LHCN-M2 (cell line): Measurements from ENCODE around the gene HOXD12. TPM values are rescaled to one million over a fixed set of nuclear protein-coding genes. Genes with fewer than 3 reads are reported as not detected.

Experiments used
- DNase-seq: peaks from one replicate; pipeline ENCODE4 v3.0.0-alpha.2; 2012; ENCODE audit warnings: low read depth
- total RNA-seq: library from RNA; depleted of rRNA; stranded (reverse); fragments of >200 nt; gene quantifications from 2 replicates; pipeline ENCODE4 v1.2.3, GENCODE V29; 2014

The HOXD12 gene
- total RNA-seq, 1 experiment from 2014 or later: not detected

DNA sequence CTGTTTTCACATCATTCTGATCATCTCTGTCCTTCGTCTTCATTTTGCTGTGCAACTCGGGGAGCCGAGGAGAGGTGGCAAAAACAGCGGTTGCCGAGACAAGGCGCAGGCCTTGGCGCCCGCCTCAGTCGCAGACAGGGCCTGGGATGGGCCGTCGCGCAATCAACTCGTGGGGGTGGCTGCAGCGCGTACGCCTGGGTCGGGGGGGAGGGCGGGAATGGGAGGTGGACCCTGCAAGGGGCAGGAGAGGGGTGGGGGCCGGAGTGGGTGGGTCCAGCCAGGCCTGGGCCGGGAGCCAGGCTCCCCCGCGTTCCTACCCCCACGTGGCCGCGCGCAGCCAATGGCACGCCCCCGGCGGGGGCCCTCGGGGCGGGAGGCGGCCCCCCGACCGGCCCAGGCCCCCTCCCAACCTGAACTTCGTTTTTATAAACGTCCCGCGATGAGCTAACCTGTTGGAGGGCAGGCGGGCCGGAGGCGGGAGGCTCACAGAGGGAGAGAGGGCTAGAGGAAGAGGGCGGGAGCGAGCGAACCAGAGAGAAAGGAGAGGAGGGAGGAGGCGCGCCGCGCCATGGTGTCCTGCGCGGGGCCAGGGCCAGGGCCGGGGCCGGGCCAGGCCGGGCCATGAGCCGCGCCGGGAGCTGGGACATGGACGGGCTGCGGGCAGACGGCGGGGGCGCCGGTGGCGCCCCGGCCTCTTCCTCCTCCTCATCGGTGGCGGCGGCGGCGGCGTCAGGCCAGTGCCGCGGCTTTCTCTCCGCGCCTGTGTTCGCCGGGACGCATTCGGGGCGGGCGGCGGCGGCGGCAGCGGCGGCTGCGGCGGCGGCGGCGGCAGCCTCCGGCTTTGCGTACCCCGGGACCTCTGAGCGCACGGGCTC is 7.1 kb upstream of the HOXD12 start, which contains the start of gene HOXD13:
TSS of gene HOXD13 (plus strand) at position 452 of the 875 bp plus-strand sequence. CDS start at position 622, 170 bp downstream.
- DNase-seq: no peak

DNA sequence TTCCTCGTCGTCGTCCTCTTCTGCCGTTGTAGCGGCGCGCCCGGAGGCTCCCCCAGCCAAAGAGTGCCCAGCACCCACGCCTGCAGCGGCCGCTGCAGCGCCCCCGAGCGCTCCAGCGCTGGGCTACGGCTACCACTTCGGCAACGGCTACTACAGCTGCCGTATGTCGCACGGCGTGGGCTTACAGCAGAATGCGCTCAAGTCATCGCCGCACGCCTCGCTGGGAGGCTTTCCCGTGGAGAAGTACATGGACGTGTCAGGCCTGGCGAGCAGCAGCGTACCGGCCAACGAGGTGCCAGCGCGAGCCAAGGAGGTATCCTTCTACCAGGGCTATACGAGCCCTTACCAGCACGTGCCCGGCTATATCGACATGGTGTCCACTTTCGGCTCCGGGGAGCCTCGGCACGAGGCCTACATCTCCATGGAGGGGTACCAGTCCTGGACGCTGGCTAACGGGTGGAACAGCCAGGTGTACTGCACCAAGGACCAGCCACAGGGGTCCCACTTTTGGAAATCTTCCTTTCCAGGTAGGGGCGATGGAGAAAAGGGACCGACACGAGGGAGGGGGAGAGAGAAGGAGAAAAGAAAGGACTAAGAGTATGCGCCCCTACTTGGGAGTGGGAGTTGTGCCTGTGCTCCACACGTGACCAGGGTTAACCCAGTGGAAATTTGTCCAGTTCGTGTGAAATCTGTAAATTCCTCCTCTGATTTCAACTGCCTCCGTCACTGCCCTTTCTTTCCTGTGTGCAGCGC is 6.3 kb upstream of the HOXD12 start:
- no peak for DNase-seq

DNA sequence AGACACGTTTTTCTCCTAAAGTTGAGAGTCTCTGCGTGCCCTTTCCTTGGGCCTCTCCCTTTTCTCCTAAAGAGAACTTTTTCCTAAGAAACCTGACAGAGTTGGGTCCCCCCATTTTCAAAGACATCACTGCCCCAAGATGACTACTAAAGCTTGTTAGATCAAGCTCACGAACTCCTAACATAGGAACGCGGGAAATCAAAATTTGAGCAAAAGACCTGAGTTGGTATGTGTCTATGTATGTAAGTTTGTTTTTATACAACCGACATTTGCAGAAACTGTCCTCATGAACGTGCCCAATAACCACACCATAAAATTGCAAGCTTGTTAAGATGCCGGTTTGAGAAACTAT is 5.7 kb upstream of the HOXD12 start:
- no peak for DNase-seq

DNA sequence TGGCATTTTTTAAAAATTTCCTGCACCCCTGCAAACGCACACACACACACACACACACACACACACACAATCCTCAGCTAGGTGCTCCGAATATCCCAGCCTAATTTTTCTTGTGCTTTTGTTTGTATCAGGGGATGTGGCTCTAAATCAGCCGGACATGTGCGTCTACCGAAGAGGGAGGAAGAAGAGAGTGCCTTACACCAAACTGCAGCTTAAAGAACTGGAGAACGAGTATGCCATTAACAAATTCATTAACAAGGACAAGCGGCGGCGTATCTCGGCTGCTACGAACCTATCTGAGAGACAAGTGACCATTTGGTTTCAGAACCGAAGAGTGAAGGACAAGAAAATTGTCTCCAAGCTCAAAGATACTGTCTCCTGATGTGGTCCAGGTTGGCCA is 5.2 kb upstream of the HOXD12 start:
- DNase-seq: no peak

DNA sequence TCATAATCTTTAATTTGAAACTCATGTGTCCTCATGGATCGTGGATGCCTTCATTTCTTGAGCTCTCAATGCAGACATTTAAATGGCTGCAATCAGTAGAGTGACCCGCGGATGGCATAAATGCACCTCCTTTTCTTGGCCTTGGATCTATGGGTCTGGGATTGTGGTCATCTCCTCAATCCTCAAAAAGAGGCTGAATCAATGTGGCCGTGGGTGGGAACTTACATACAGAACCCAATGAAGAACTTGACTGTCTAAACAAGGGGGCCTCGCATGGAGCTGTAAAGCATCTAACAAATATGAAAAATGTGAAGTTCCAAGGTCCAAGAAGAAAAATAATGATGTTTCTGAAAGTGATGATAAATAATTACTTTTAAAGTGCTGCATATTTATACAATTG is 4.2 kb upstream of the HOXD12 start:
- DNase-seq: no peak

DNA sequence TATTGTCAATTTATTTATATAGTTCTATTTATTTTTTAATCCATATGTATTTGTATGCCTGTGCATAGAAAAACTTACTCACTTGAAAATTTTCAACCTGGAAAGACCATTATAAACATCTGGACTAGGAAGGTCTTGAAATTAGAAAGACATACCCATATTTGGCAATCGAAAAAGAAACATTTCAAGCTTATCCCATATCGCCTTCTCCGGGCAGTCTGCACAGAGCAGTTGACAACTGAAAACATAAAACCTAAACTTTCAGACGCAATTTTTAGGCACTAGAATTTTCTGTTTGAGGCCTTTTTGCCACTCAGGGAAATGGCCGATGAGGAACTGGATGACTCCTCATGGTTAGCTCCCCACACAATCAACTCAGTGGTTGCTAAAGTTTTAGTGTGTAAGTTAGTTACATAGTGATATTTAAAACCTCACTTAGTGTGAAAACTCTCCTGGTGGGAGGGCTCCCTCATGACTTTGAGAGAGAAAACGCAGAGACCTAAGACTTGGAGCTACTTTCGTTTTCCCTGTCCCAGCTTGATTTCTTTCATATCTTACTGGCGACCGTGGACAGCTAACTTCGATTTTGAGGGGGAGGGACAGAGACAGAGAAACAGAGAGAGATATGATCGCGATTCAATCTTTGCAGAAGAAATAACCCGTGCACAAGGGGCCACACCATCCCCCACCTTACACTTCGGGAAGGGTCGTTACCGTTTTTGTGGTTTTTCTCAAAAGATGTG is 3.2 kb upstream of the HOXD12 start:
- no peak for DNase-seq

DNA sequence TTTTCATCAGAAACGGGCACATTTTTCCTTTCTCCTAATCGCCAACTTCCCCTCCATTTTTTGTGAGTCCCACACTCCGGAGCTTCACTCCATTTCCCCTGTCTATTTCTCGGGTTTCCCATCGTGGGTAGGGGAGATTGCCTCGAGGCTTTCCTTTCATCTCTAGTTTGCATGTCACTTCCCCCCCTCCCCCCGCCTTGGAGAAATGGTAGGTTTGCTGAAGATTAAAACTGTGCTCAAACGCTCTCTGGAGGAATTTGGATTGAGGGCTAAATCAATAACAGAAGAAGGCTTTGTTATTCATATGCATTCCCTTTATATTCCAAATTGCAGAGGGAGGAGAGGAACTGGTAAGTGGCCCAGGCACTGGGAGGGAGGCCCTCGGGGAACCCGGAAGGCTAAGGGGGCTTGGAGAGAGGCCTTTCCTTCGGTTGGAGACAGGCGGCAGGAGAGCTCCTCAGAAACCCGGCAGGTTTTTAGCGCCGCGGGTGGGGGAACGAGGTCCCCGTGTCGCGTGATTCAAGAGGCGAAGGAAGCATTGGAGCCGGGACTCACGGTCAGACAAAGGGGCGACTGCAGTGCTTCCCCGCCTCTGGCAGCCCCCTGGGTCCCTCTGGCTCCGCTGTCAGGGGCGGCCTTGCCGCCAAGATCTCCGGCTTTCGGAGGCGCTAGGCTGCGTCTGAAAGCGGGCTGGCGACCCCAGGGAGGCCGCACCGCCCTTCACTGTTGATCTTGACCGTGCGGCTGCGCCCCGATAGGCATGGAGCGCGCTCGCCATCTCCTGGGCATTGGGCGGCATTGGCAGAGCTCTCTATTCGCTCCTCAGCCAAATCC is 2.4 kb upstream of the HOXD12 start:
- peak; percentile 69 for DNase-seq

DNA sequence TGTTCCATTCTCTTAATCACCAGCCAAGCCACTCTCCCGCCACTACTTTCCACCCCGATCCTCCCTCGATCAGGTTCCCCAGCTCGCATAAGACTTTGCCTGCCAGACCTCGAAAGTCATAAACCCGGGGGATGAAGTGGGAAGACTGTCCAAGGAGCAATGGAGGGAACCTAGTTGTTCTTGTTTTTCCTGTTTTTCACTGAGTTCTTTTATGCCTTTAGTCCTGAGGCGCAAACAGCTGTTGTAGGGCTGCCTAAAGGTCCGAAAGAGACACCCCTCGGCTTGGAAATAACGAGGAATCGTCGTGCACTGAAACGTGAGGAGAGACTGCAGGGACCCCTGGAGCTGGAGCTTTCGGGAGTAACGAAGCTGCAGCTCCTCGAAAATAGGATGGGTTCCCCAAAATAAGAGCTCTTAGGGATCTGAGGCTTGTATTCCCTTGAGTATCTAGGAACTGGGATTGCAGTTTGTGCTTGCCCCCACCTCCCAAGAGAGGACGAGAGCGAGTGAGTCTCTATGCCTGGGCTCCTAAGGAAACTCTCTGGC is 1.7 kb upstream of the HOXD12 start:
- DNase-seq: no peak

DNA sequence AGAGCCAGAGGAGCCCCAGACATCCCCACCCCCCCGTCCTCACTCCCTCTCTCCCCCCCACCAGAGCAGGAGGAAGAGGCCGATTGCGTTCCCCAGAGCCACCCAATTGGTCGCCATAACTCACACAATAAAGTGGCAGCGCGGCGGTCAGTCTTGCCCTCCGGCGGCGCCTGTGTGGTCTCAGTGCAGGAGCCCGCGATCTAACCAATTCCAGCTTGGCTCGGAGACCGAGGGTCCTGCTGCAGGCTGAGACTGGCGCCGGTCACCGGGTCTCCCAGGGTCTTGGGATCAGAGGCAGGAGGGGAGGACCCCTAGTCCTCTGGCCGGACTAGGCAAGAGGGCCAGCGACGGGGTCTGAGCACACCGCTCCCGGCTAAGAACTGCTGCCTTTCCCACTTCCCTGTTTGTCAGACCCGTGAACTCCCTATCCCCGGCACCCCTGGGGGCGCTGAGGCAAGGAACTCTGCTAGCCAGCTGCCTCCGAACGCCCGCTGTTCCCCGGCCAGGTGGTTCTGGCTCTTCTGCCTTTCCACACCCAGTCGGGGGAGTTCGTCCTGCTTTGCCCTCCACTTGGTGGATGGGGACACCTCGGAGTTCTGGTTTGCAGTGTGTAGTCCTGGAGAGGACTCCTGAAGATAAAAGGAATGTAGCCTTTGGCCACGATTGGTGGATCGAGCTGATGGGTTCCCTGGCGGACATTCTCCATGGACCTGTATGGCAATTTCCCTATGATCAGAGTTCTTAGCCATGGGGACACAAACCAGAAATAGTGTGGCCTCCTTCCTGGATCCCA is 1.0 kb upstream of the HOXD12 start:
- DNase-seq: no peak

DNA sequence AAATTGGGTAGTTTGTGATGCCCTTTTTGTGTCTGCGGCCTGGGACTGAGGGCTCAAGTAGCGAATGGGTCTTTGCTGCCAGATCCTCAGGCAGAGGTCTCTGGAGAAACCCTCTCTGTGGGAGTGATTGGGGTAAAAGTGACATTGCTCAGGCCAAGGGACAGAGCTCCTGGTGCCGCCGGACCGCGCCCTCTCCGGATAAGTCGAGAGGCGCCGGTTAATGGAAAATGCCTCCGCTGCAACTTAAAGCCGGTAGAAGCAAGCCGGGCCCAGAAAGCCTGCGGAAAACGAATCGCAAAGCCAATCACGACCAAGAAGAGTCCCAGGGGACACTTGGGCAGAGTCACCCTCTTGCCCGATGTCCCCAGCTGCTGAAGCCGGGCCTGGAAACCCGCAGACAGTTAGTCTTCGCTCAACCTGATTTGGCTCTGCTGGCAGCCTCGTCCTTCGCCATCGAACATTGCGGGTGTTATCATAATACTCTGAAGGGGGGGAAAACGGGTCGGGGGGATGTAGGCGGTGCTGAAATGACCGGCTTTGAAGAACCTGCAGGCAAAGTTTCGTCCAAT is 352 bp upstream of the HOXD12 start:
- DNase-seq: no peak

DNA sequence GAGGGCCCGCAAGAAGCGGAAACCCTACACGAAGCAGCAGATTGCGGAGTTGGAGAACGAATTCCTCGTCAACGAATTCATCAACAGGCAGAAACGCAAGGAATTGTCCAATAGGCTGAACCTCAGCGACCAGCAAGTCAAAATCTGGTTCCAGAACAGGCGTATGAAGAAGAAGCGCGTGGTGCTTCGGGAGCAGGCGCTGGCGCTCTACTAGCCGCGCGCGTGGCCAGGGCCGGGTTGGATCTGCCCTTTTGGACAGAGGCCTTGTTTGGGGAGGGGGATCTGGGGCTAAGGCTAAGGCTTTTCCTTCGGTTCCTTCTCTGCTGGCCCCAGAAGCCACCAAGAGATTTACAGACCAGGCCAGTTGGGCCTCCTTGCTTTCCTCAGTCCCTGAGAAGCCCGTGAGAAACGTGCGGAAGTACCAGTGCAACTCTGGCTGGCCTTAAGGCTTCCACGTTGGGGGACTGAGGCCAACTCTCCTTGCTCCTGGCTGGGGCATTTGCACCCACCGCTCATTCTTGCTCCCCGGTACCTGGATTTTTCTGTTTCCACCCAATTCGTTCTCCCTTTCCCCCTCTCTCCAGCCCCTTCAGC is 1.0 kb downstream of the HOXD12 start:
- no peak for DNase-seq

DNA sequence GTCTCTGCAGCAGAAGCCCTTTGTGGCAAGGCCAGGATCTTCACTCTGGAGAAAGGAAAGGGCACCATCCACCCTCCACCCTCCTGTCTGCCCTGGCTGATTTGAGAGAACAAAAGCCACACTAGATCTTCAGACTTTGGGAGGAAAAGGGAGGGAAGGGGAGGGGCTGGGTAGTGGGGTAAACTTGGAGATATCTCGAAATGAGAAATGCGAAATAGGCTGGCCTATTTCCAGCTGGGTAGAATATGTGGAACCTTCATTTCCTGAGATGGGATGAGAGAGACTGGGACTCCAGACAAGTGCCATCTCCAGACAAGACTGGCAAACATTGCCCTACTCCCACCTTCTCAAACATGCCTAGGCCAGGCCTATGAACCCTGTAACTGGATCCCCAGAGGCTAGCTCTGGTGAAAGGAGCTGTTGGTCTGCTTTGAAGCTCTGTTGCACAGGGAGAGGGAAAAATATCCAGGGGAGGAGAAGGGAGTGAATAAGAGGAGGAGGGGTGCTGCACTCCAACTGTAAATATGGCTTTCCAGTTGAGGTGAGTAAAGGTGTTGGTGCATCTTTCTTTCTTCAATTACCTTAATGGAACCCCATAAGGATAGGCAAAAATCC is 1.7 kb downstream of the HOXD12 start:
- no peak for DNase-seq

DNA sequence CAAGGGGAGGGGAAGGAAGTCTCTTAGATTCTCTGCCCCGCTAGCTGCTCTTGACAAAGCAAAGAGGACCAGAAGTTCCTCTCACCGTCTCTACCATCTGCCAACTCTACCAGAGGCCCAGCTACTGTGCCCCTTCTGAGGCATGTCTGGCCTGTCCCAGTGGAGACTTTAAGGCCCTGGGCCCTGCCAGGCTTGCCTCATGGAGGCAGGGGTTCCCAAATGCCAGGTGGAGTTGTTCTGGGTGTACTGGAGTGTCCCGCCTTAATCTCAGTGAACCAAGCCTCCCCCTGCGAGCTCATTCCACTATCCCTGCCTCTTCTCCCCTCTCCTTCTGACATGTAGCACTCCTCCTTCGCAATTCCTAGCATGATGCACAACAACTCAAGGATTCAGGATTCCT is 2.2 kb downstream of the HOXD12 start:
- DNase-seq: no peak

DNA sequence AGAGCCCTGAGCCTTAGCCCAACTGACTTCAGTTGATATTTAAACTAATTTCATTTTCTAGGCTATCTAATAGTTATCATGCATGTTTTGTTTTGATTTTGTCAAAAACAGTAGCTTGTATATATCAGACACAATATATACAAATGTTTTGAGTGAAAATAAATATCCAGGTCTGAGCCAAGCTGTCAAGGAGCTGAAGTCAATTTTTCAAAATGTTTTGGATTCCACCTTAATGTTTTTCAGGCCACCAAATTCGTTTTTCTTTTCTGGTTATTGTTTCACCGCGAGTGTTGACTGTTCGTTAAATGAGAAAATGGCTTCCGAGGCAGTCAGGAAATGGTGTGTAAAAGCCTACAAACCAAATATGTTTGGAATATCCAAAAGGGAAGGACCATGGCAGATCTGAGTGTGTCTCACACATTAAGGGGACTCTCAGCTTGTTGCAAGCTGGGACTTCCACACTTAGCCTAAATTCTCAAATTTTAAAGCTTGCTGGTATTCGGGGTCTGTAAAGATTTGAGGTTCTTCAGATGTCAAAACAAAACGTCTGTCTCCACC is 2.8 kb downstream of the HOXD12 start:
- DNase-seq: no peak

DNA sequence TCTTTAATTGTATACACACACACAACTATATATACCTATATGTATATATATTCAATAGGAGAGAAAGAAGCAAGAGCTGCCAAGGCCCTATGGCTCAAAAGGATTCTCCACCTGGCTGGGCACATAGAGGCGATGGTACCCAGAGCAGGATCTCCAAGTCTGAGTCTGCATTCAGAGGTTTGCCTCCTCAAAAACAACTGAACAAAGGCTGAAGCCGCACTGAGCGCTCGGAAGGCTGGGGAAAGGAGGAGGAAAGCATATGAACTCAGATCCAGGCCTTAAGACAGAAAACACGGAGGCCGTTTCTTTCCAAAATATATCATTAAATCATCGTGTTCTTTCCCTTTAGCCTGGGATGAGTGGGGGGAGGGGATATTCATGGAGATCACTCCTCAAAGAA is 3.6 kb downstream of the HOXD12 start:
- DNase-seq: no peak

DNA sequence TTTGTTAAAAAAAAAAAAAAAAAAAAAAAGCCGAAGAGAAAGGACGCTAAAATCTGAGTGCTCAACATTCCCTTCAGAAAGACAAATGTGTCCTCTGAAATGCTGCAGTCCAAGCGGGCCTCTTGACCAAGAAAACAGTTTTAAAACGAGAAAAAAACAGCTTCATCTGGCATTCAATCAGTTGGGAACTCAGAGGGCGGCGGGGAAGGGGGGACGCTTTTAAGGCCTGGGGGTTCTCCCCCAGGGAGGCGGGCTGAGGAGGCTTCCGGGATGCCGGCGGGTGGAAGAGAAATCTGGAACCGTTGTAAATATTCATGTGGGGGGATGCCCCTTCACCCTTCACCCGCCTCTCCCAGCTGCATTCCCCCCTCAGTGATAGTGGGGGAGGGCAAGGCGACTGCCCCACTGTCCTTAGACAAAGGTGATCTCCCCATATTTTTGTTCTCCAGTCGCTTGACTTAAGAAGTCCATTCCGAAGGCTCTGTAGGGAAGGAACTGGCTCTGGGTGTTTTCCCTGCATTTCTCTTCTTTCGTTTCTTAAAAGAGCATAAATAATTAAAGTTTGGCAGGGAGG is 4.2 kb downstream of the HOXD12 start:
- no peak for DNase-seq

DNA sequence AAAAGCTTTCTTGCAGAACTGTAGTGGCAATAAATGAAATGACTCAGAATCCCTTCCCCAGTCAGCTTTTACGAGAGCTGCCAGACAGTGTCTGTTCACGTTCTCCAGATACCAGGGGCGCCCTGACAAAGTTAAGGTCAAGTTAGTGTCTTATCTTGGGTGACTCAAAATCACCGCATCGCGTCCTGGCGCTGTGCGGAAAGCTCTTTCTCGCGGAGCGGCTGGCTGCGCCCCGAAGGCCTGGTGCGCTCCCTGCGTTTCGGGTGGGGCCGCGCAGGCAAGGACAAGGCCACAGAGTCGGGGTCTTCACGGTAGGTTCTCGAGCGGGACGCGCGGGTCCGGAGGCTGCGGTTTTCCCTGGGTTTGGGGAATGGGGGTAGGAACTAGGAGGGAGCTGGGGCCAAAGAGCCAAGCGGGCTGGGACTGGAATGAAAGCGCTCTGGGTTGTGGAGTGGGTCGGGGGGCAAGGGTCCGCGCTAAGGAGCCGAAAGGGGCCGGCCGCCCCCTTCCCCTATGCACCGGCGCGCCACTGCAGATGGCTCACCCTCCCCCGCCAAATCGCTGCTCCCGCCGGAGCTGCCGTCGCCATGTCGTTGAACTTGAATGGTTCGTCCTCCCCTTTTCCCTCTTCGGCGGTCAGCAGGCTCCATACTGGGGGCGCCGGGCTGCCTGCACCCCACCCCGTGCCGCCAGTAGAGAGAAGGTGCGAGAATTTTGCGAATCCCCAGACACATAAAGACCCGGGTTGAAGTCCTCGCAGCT is 4.9 kb downstream of the HOXD12 start:
- no peak for DNase-seq
